Measurements from ENCODE around the gene BRAT1.

DNA sequence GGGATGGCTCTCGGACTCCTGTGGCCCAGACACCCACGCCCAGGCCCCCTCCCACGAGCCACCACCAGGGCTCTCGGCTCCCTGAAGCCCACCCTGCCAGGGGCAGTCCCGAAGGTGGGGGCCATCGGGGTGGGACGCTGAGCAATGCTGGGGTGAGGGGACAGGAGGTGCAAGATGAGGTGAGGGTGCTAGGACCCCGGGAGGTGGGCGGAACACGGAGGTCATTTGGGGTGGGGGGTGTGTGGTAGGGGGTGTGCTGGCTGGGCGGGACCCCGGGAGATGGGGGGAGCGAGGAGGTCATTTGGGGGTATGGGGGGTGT is 52.7 kb downstream of the BRAT1 start:
- TF ChIP-seq, protein P1, sequence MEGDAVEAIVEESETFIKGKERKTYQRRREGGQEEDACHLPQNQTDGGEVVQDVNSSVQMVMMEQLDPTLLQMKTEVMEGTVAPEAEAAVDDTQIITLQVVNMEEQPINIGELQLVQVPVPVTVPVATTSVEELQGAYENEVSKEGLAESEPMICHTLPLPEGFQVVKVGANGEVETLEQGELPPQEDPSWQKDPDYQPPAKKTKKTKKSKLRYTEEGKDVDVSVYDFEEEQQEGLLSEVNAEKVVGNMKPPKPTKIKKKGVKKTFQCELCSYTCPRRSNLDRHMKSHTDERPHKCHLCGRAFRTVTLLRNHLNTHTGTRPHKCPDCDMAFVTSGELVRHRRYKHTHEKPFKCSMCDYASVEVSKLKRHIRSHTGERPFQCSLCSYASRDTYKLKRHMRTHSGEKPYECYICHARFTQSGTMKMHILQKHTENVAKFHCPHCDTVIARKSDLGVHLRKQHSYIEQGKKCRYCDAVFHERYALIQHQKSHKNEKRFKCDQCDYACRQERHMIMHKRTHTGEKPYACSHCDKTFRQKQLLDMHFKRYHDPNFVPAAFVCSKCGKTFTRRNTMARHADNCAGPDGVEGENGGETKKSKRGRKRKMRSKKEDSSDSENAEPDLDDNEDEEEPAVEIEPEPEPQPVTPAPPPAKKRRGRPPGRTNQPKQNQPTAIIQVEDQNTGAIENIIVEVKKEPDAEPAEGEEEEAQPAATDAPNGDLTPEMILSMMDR (IDR thresholded peaks at IDR 0.05) = no peak
- TF ChIP-seq POLR2A (IDR thresholded peaks at IDR 0.05) = no peak
